Stimulated activated CD8-positive, alpha-beta memory T cell treated with anti-CD3 and anti-CD28 coated beads, Interleukin-7, amount 100 ng/mL, for 4 hours (primary cell): ENCODE data around the gene RTF2.

Experiments used
- DNase-seq, 2 donors: peaks; one replicate each; pipeline ENCODE4 v3.0.0-alpha.2; 2020; ENCODE audit warnings: low read depth in 2 of 2

The RTF2 gene, protein sequence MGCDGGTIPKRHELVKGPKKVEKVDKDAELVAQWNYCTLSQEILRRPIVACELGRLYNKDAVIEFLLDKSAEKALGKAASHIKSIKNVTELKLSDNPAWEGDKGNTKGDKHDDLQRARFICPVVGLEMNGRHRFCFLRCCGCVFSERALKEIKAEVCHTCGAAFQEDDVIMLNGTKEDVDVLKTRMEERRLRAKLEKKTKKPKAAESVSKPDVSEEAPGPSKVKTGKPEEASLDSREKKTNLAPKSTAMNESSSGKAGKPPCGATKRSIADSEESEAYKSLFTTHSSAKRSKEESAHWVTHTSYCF

DNA sequence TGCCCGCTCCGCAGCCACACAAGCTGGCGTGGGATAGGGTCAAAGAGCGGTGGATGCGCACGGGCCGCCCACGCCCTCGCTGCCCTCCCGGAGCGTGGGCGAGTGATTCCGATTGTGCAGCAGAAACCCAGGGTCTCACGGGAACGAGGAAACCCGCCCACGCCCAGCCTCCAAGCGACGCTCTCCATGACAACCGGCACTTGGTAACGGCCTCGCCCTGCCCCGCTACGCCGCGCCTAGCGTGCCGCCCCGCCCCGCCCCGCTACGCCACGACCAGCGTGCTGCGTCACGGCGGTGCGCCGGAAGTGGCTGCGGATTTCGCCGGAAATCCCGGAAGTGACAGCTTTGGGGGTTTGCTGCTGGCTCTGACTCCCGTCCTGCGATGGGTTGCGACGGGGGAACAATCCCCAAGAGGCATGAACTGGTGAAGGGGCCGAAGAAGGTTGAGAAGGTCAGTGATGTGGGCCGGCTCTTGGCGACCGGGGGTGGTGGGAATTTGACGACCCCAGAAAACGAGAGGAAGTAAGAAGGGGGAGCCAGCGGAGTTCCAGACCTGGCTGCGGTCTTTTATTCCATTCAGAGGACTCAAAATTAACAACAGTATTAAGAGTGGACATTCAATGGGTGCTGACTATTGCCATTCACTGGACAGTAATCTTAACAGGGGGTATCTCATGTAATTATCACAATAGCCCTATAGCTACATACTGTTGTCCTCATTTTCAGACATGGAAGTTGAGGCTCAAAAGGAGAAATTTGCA lies at the start of gene RTF2:
Gene RTF2, plus strand, starts transcription at position 312 of the 761 bp plus-strand sequence. Its CDS starts 71 bp downstream, at position 383.
- peak; percentile 94 to 97 for DNase-seq

DNA sequence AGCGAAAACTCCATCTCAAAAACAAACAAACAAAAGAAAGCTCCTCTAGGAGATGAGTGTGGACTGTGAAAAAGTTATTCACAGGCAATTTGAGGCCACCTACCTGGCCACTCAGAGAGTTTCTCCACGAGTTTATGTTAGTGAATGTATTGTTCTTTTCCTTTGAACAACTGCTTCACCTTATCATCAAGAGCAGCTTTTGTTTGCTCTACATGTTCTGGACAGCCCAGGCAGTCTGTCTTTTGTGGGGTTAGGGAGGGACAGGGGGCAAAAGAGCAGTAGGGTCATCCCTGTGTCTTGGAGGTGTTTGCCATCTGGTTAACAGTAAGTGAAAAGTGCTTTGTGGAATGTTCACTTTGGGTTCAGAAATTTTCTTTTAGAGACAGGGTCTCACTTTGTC lies 48.4 kb upstream of the RTF2 start:
- no peak for DNase-seq

DNA sequence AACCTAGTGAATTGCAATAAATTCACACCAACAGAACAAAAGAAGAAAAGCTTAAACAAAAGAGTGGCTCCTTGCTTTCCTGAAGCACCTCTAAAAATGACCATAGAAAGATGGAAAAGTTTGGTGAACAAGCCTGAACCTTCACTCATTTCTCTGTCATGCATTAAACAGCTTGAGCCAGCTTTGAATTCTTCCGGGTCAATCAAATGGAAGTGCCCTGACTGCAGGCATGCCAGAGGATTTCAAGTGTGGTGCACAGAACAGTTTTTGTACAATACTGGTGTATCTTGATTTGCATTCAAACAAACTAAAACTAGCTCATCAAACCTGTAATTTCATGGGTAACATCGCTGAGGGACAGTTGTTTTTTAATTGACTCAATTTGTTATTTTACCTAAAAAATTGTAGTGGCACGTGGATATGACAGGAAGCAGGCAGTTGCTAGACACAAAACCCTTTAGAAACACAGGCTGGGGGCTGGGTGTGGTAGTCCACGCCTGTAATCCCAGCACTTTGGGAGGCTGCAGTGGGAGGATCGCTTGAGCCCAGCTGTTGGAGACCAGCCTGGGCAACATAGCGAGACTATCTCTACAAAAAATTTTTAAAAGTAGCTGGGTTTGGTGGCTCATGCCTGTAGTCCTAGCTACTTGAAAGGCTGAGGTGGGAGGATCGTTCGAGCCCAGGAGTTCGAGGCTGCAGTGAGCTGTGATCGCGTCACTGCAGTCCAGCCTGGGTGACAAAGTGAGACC lies 47.3 kb upstream of the RTF2 start:
- DNase-seq = no peak

DNA sequence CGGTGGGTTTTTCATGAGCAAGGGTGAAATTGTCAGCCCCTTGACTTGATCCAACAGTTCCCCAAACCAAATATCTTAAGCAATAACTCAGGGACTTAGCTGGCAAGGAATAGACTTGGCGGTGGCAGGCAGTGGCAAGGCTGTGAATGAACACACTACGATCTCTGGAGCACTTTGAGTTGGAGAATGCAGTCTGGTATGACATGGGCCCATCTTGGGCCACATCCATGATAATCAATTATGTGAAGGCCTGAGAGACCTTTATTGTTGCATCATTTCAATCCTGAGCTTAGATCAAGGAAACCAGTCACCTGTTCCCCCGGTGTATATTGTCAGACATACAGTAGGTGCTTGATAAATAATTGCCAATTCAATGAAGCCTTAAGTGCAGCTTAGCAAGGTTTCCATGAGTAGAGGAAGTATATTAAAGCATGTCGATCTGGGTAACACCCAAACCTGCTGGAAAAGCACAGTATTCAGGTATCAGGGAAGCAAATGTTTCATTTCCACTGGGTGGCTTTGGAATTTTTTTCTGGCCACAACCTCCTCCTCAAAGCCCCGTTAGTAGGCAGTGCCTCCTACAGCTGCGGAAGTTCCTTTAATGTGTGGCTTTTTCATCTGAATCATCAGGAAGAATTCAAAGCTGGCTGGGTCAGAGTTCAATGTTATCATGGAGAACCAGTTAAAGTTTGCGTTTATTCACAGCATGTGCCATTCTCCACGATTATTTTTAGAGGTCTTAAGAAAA lies 46.2 kb upstream of the RTF2 start:
- DNase-seq = no peak

DNA sequence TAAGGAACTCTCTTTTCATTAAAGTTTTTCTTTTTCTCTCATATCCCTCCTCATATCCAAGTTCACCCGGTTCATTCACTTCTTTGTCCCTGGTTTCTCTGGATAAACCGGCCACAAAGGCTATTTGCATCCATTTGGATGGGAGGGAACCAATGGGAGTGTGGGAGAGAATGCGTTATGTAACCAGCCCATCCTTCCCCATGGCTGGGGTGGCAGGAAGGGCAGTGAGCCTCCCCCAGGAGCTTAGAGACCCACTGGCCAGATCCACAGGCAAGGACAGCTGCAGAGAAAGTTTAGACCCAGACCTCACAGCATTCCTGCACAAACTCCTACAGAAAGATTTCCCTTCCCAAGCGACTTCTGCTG lies 45.6 kb upstream of the RTF2 start:
- no peak for DNase-seq

DNA sequence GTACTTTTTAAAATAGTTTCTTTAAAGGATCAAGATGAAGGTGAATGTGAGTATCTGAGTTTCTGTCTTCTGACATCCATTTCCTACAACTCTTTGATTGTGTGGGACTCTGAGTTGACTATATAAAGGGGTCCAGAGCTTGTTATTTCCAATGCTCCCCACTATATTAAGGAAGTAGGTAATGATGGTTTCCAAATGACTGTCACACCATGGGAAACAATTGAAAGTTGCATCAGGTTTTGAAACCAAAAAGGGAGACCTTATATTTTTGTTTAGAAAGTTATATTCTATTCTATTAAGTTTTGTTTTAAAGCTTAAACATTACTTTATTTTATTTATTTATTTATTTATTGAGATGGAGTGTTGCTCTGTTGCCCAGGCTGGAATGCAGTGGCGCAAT lies 45.2 kb upstream of the RTF2 start:
- no peak for DNase-seq

DNA sequence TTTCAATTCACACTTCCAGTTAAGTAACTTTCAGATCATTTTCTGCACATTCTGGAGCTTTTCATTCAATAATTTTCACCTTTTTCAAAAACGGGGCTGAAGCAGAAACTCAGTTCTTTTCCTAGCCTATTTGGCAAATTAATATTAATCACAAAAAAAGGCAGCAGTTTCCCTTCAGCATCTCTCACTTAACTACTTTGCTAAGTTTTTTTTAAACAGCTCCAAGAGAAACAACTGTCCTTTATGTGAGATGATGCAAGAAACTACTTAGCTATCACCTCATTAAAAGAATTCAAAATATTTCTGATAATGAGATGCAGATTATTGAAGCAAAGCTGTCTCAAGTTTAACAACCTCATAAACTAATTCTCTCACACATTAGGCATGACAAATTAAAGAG lies 44.5 kb upstream of the RTF2 start:
- no peak for DNase-seq

DNA sequence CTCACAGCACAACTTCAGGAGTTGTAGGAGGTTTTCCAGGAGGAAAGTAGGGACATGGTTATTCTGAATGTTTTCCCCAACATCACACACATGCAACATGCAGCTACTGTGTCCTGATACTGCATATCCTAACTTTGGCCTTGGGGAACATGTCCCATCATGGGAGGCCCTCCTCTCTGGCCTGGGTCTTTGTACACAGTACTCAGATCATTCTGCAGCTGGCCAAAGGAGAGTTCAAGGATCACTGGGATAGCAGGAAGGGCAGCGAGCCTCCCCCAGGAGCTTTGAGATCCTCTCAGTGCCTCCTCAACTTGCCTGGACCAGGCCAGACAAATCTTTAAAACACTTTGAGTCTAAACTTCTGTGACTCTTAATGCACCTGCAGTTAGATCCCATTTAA lies 43.5 kb upstream of the RTF2 start:
- no peak for DNase-seq

DNA sequence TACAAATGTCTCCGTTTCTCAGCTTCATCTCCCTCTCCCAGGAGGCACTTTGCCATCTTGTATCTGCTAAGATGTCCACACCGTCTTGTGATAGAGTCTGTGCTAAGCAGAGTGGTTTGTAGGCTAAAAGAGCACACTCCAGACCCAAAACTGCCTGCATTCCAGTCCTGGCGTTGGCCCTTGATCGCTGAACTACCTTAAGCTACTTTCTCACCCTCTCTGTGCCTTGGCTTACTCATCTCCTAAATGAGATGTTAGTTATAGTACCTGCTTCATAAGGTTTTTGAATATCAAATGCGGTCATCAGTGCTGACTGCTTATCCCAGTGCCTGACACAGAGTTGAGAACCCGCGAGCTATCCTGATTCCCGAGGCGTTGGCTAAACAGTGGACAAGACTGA lies 42.4 kb upstream of the RTF2 start:
- DNase-seq = no peak

DNA sequence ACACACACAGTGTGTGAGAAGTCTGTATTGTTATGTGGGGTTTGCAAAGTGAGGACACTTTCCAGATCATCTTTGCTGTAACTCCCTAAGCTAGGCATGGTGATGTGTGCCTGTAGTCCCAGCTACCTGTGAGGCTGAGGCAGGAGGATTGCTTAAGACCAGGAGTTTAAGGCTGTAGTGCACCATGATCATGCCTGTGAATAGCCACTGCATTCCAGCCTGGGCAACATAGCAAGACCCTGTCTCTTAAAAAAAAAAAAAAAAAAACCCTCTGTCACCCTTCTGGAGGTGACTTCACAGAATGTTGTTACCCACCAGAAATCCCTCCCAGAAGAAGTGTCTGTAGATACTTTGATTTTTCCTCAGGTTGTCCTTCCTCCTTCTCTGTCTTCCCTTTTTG lies 41.5 kb upstream of the RTF2 start:
- no peak for DNase-seq

DNA sequence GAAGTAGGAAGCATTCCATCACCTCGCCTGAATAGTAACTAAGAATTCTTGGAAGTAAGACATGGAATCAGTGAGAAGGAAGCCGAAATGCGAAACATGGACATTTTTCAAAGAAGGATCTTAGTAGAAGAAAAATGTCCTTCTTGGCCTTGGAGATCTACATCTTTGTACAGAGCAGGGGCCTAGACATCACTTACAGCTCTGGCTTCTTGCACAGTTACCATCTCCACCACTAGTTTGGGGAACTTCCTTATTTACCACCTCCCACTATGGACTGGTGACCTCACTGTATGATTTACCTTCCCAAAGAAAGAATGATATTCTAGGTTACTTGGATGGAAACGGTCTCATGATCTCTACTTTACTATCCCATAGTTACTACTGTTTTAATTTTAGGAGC lies 40.6 kb upstream of the RTF2 start:
- no peak for DNase-seq

DNA sequence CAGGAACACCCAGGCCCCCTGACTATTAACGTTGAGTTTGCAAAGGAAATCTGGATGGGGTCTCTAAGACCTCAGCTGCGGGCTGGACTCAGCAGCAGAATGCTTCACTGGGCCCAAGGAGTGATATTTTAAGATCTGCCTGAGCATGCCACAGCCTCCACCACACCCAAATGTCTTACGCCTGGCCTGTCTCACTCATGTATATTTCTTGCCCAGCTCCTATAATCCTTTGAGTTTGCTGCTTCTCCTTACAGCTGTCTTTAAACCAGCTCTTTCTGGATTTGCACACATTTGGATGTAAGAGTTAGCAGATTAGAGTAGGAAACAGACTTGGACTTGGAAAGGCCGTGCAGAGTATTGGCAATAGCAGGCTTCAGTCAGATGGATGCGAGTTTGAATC lies 40.0 kb upstream of the RTF2 start:
- DNase-seq = no peak

DNA sequence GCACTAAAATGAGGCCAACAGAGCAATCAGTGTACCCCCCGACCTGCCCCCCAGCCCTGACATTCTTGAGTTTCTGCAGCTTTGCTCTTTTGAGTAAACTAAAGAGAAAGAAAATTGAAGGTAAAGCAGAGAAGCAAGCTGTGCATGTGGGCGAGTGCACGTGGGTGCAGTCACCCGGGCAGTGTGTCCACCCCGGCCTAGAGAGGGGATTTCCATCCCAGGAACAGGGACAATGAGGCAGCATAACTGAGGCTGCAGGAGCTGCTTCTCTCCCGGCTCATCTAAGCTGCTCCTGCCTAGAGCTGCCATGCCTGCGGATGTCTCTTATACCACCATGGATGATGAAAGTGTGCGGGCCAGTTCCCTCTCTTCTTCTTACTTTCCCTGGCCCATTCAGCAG lies 39.5 kb upstream of the RTF2 start:
- no peak for DNase-seq

DNA sequence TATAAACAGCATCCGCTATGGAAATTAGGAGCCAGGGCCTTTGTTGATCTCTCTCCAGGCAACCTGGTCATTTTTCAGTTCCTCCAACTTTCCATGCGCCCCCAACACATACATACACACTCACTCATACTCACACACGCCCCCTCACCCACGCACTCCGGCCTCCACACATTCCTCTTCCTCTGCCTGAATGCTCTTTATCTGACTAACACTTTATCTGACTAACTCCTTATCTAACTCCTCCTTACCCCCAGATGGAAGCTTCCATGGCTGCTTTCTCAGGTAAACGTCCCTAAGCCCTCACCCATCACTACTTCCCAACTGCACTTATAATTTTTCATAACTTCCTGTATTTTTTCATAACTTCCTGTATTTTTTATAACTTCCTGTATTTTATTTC lies 38.9 kb upstream of the RTF2 start:
- peak; percentile 54 to 65 for DNase-seq

DNA sequence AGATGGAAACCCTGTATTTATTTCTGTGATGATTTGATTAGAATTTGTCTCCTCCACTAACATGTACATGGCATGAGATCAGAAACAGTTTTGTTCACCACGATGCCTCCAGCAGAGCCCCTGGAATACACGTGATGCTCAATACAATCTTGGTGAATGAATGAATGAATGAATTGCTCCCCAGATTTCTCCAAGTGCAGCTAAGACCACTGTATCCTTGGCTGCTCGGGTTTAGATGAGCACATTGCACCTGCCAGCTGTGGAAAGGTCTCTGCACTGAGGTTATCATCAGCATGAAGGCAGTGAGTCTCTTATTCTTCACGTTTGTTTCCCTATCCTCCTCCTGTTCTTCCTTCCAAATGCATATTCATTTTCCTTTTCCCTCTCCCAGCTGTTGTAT lies 38.5 kb upstream of the RTF2 start:
- DNase-seq = no peak

DNA sequence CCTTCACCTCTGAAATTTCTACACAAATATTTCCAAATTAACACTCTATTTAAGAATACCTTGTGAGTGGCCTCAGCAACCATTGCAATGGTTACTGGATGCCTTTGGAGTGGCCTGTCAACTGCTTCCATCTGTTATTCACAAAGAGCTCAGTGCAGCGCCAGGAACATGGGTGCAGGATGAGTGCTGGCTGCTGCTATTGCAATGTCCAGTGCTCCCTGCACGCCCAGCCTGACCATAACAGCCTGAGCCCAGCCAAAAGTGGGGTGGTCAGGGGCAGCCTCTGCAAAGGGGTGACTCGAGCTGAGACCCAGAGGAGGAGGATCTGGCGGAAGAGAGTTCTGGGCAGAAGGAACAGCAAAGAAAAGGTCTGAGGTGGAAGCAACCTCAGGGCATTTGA lies 38.0 kb upstream of the RTF2 start:
- no peak for DNase-seq

DNA sequence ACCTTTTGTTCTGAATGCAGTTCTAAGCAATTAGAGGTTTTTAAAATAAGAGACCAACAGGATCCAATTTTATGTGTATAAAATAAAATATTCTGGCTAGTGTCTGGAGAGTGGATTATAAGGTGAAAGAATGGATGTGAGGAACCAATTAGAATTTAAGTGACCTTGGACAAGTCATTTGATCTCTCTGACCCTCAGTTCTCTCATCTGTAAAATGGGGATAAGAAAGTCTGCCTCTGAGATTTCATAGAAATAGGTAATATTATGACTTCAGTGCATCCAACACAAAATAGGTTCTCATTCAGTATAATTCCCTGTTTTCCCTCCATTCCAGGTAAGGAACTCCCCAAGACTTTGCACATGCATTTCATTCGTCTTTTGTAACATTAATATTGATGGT lies 37.5 kb upstream of the RTF2 start:
- DNase-seq = no peak

DNA sequence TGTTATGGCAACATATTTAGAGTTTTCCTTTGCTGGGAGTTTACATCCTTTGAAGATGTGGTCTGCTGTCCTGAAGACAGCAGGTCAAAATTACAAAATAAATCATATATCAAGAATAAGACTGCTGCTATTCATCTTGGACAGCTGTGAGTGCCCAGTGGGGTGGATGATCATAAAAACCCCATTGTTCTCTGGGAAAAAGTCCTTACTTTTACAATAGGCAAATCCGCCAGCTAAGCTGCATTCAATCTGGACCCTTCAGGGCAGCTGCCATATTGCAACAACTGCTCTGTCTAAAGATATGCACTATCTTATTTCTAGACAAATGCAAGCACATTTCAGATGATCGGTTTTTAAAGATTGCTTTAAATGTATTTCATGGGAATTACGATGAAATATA lies 37.0 kb upstream of the RTF2 start:
- no peak for DNase-seq

DNA sequence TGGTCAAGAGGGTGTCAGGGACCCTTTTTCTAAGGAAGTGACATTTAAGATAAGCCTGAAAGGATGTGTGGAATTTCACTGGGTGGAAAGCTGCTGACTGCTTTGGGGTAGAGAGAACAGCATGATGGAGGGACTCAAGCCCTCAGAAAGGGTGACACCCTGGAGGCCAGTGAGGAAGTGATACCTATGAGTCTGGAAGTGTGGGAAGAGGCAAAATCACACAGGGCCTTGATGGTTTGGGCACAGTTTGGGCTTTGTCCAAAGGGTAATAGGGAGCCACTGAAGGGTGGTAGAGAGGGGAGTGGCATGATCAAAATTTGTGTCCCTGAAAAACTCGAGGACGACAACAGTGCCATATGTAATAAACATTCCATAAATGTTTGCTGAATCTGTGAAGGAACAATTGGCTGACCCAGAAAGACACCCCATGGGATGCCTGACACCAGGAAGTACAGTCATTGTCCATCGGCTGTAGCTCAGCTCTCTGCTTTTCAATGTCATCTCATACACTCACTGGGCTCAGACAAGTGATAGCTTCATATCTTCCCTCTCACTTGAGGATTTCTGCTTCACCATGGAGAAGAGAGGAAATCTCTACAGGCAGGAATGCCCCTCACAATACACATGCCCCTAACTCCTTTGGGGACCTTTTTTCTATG lies 35.1 kb upstream of the RTF2 start:
- no peak for DNase-seq

DNA sequence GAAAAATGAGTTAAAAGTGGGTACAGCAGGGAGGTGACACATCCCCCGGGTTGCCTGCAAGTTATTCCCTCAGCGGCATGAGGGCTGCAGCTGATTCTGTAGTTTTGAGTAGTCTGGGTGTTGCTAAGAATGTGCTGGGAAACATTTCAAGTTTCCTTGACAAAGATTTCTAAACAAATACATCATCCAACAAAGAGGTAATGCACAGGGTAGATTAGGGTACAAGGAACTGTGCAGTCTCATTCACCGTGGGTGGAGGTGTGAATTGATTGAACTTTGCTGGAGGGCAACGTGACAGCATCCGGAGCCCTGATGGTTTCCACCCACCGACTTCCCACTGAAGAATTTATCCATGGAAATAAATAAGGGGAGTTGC lies 34.6 kb upstream of the RTF2 start:
- DNase-seq = no peak

DNA sequence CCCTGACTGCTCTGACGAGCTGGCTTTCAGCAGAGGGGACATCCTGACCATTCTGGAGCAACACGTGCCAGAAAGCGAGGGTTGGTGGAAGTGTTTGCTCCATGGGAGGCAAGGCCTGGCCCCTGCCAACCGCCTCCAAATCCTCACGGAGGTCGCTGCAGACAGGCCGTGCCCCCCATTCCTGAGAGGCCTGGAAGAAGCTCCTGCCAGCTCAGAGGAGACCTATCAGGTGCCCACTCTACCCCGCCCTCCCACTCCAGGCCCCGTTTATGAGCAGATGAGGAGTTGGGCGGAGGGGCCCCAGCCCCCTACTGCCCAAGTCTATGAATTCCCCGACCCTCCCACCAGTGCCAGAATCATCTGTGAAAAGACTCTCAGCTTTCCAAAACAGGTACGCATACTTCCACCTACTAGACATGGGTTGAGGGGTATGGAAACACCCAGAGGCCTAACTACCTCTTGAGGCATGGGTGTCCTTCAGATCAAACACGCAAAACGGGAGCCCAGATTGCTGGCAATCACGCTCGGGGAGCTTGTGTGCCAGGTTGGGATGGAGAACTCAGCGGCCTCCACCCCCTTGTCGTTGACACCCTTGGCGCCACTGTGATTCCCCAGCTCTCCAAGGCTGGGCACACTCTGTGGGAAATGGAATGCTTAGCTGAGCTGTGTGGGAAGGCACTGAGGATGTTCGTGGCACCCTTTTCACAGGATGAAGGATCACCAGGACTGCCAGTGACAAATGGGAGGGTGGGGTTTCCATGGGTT lies 31.0 kb upstream of the RTF2 start:
- no peak for DNase-seq
